Activated naive CD8-positive, alpha-beta T cell treated with anti-CD3 and anti-CD28 coated beads, Interleukin-2, amount 50 U/mL, for 24 hours (primary cell): ENCODE results near the gene KCNMB1.
A peak's percentile ranks its signal among the peaks of the same experiment; 100 is the strongest.

ENCODE experiments used
- ATAC-seq: fragments of 150-1000 bp; cut with Tn5 transposase; one replicate; pipeline ENCODE4 v1.10.0; 2021
- DNase-seq: peaks from one replicate; pipeline ENCODE4 v3.0.0; 2021
- H3K27ac Mint-ChIP-seq: one replicate; pipeline ENCODE4 v1.8.0; 2021; ENCODE audit warnings: mild to moderate bottlenecking, mixed read lengths
- H3K27me3 Mint-ChIP-seq: one replicate; pipeline ENCODE4 v1.8.0; 2021; ENCODE audit warnings: mixed read lengths
- H3K36me3 Mint-ChIP-seq: one replicate; pipeline ENCODE4 v1.8.0; 2021; ENCODE audit warnings: low read depth, mixed read lengths
- H3K4me1 Mint-ChIP-seq: one replicate; pipeline ENCODE4 v1.8.0; 2021; ENCODE audit warnings: mixed read lengths
- H3K4me3 Mint-ChIP-seq: one replicate; pipeline ENCODE4 v1.8.0; 2021; ENCODE audit warnings: mild to moderate bottlenecking, moderate library complexity, mixed read lengths
- H3K9me3 Mint-ChIP-seq: one replicate; pipeline ENCODE4 v1.8.0; 2021; ENCODE audit warnings: mixed read lengths

Gene KCNMB1

DNA sequence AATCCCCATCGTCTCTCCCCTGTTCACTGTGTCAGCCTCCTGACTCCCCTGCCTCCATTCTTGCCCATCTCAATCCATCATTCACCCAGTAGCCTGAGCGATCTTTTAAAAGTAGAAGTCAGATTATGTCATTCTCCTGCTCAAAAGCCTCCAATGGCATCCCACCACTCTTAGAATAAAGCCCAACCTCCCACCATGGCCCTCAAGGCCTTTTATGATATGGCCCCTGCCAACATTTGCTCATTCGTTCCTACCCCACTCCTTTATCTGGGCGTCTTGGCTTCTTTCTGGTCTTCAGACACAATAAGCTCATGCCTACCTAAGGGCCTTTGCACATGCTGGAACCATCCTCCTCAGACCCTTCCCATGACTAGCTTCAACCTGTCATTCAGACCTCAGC is 35.5 kb upstream of the KCNMB1 start:
- ATAC-seq = no peak
- H3K27me3 Mint-ChIP-seq = peaks cover 2% of the 10 kb centered on the region
- no peaks in the 10 kb centered on the region for H3K4me1 Mint-ChIP-seq
- no peaks in the 10 kb centered on the region for H3K9me3 Mint-ChIP-seq
- no peaks in the 10 kb centered on the region for H3K36me3 Mint-ChIP-seq
- no peak overlapping the region for H3K27ac Mint-ChIP-seq
- no peak overlapping the region for H3K4me3 Mint-ChIP-seq
- no peak for DNase-seq

DNA sequence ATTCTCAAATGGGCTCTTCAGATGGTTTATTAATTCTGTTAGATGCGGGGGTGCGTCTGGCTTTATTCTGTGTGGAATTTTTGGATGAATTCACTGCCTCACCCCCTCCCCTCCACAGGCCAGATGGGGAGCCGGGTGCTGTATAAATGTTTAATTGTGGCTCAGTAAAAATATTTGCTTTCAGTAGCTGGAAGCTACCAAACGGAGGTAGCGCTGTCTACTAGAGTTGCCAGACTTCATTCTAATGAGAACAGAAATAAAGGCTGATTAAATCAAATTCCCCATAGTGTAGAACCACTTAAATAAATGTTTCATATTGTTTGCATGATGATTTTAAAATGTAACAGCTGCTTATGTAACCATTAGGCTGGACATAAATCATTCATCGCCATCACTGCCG is 34.5 kb upstream of the KCNMB1 start:
- H3K4me3 Mint-ChIP-seq = no peak overlapping the region
- ATAC-seq = no peak
- no peaks in the 10 kb centered on the region for H3K27me3 Mint-ChIP-seq
- no peaks in the 10 kb centered on the region for H3K36me3 Mint-ChIP-seq
- no peaks in the 10 kb centered on the region for H3K4me1 Mint-ChIP-seq
- no peak for DNase-seq
- H3K9me3 Mint-ChIP-seq = no peaks in the 10 kb centered on the region
- no peak overlapping the region for H3K27ac Mint-ChIP-seq

DNA sequence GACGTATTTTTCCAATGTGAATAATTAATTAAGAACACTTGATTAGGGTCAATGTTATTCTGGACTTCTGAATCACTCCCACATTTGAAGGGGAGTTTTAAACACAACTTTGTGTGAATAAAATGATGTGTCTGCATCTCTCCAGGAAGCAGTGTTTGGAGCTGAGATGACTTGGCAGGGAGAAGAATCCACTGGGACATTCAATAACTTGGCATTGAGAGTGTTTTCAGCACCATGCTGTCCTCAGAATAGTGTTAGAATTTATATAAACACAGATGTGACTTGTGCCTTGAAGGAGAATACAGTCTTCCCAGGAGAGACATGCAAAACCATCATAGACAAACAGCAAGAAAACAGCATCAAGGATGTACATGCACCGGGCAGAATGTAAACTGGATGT is 32.7 kb upstream of the KCNMB1 start:
- peaks cover 7% of the 10 kb centered on the region for H3K4me1 Mint-ChIP-seq
- ATAC-seq (no peak), DNase-seq (no peak)
- no peak overlapping the region for H3K27ac Mint-ChIP-seq
- H3K36me3 Mint-ChIP-seq = no peaks in the 10 kb centered on the region
- H3K9me3 Mint-ChIP-seq = no peaks in the 10 kb centered on the region
- no peaks in the 10 kb centered on the region for H3K27me3 Mint-ChIP-seq
- no peak overlapping the region for H3K4me3 Mint-ChIP-seq

DNA sequence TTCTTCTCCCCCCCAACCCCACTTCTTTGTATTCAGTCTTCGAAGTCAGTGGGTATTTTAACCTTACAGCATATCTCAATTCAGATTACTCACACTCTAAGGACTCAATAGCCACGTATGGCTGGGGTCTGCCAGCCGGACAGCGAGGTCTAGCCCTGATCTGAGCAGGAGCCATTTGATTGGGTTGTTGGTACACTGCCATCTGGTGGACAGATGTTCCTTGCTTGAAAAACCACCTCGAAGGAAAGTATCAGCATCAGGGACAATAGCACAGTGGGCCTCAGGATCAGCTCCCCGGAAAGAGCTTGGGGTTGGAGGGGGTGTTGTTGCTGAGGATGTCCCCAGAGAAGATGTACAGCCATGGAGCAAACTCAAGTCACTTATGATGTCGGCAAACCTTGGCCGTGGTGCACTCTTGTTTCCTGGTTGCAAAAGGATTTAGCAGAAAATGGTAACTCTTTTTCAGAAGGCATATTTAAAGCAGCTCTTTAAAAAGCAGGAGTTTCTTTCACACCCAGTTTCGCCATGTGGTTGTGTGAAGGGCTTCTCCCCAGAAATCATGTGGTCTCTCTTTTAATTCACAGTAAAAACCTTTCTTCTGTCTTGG is 31.7 kb upstream of the KCNMB1 start:
- H3K27ac Mint-ChIP-seq = no peak overlapping the region
- peaks cover 13% of the 10 kb centered on the region for H3K4me1 Mint-ChIP-seq
- DNase-seq = peak; percentile 52
- H3K36me3 Mint-ChIP-seq = no peaks in the 10 kb centered on the region
- no peaks in the 10 kb centered on the region for H3K27me3 Mint-ChIP-seq
- H3K4me3 Mint-ChIP-seq = no peak overlapping the region
- ATAC-seq = peak; percentile 64
- no peaks in the 10 kb centered on the region for H3K9me3 Mint-ChIP-seq

DNA sequence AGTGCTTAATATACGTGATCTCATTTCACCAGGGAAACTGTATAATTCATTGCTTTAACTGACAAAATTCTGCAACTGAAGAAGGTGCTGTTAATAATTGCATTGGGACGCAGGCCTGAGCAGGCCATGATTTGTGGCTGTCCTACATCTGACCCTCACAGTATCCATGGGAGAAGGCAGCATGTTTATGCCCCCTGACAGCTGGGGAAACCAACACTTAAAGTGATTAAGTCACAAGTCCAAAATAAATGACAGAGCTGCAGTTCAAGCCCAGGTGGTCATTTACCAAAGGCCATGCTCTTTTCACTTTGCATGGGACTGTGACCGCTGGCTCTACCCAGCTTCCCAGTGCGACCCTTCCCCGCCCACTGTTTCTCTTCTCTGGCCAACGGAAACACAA is 30.5 kb upstream of the KCNMB1 start:
- no peak for ATAC-seq
- peaks cover 16% of the 10 kb centered on the region for H3K4me1 Mint-ChIP-seq

DNA sequence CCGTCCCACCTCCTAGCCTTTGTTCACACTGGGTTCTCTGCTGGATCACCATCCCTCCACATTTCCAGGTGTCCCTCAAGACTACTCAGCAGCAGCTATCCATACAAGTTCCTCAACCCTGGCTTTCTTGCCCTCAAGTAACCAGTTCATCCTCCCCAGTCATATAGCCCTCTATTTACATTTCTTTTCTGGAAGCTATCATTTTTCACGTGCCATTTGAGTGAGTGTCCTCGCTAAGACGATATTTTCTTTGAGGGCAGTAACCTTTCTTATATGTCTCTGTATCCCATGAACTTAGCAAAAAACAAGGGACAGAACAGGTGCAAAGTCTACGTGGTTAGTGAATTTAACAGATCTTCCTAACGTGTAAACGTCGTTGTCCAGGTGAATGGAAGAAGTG is 29.6 kb upstream of the KCNMB1 start:
- ATAC-seq (no peak), DNase-seq (no peak)
- Mint-ChIP-seq H3K9me3 (no peaks in the 10 kb centered on the region), H3K4me1 (peaks cover 16% of the 10 kb centered on the region), H3K27me3 (no peaks in the 10 kb centered on the region), H3K27ac (no peak overlapping the region), H3K36me3 (no peaks in the 10 kb centered on the region), H3K4me3 (no peak overlapping the region)

More for the DNA sequence above, 30.5 kb upstream of the KCNMB1 start:
- H3K27ac Mint-ChIP-seq = no peak overlapping the region
- no peaks in the 10 kb centered on the region for H3K9me3 Mint-ChIP-seq
- no peaks in the 10 kb centered on the region for H3K27me3 Mint-ChIP-seq
- no peak for DNase-seq
- no peaks in the 10 kb centered on the region for H3K36me3 Mint-ChIP-seq
- H3K4me3 Mint-ChIP-seq = no peak overlapping the region

DNA sequence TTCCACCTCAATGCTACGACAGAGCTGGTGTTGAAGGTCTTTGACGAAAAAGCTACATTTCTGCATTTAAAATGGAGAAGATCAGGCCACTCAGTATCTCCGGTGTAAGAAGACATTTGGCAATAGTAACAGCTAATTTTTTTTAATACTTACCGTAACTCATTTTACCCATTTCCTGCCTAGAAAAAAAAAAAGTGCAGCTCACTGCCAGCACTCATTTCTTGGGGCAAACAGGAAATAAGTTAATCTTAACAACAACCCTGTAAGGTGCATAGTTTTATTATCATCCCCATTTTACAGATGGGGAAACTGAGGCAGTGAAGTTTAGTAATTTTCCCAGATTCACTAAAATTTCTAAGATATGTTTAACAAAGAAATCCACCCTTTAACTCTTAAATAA is 27.4 kb upstream of the KCNMB1 start:
- H3K4me1 Mint-ChIP-seq = peaks cover 16% of the 10 kb centered on the region
- ATAC-seq (no peak), DNase-seq (no peak)
- H3K27ac Mint-ChIP-seq = no peak overlapping the region
- H3K9me3 Mint-ChIP-seq = no peaks in the 10 kb centered on the region
- no peaks in the 10 kb centered on the region for H3K36me3 Mint-ChIP-seq
- no peaks in the 10 kb centered on the region for H3K27me3 Mint-ChIP-seq
- H3K4me3 Mint-ChIP-seq = no peak overlapping the region

DNA sequence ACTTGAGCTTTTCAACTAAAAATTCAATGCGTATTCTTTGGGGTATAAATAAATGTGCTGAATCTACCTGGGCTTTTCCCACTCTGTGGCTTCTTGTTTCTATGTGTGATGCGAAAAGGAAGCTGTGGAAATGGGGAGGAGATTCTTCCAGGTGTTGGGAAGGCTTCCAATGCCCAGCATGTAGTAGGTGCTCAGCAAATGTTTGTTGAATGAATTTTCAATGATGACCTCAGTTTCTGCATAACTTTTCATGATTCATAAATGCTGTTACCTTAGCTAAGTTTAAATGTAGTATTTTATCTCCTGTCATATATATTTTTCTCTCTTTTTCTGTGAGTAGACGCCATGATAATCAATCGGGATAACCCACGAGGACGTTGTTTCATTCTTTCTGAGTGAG is 25.6 kb upstream of the KCNMB1 start:
- no peak overlapping the region for H3K27ac Mint-ChIP-seq
- no peak for ATAC-seq
- no peak overlapping the region for H3K4me3 Mint-ChIP-seq
- DNase-seq = no peak
- H3K36me3 Mint-ChIP-seq = no peaks in the 10 kb centered on the region
- H3K27me3 Mint-ChIP-seq = no peaks in the 10 kb centered on the region
- H3K9me3 Mint-ChIP-seq = no peaks in the 10 kb centered on the region
- peaks cover 16% of the 10 kb centered on the region for H3K4me1 Mint-ChIP-seq

DNA sequence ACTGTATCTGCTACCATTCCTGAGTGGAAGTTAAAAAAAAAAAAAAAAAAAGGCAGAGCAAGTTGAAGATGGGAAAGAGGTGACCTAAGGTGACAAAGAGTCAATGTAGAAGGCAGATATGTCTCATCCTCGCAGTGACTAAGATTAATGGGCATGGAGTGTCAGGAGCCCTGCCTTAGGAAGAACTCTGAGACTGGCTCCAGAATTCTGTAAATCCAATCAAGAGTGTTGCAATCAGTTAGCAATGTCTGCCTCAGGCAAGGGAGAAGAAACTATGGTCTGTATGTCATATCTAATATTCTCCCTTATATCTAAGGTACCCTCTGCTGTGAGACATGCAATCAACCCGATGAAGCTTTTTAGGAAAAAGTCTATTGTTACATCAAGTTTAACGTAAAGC is 24.7 kb upstream of the KCNMB1 start:
- H3K27ac Mint-ChIP-seq = no peak overlapping the region
- H3K36me3 Mint-ChIP-seq = no peaks in the 10 kb centered on the region
- DNase-seq = no peak
- H3K27me3 Mint-ChIP-seq = no peaks in the 10 kb centered on the region
- H3K4me1 Mint-ChIP-seq = peaks cover 16% of the 10 kb centered on the region
- no peaks in the 10 kb centered on the region for H3K9me3 Mint-ChIP-seq
- ATAC-seq = no peak
- H3K4me3 Mint-ChIP-seq = no peak overlapping the region

DNA sequence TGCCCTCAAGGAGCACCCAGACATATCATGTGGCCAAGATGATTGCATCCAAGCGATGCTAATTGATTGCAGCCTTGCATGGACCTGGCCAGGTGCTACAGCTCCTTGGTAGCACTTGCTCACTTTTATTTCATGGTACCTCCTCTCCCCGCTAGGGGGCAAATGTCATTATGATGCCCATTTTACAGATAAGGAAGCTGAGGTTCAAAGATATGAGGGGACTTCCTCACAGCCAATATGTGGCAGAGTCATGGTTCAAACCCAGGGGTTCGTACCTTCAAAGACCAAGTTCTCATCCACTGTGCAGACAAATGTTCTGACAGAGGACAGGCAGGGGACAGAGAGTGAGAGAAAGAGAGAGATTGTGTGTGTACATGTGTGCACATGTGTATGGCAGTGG is 21.9 kb upstream of the KCNMB1 start:
- DNase-seq (no peak), ATAC-seq (no peak)
- peaks cover 4% of the 10 kb centered on the region for H3K4me1 Mint-ChIP-seq
- no peaks in the 10 kb centered on the region for H3K27me3 Mint-ChIP-seq
- no peaks in the 10 kb centered on the region for H3K36me3 Mint-ChIP-seq
- H3K4me3 Mint-ChIP-seq = no peak overlapping the region
- no peaks in the 10 kb centered on the region for H3K9me3 Mint-ChIP-seq
- no peak overlapping the region for H3K27ac Mint-ChIP-seq

DNA sequence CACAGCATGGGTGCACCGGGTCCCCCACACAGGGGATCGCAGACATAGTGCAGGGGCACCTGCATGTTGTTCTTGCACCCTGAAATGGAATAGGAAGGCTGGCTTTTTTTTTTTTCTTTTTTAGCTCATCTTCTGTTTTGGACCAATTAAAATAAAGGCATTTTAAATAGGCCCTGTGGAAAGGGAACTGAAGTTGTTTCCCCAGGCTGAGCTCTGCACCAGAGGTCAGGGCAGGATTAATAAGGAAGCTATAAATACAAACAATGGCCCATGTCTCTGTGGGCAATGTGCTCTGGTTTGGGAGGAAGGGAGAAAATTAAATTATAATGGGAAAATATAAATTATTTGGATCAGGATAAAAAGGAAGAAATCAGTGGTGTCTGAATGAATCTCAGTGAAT is 21.2 kb upstream of the KCNMB1 start:
- DNase-seq = no peak
- H3K4me3 Mint-ChIP-seq = no peak overlapping the region
- H3K9me3 Mint-ChIP-seq = no peaks in the 10 kb centered on the region
- no peaks in the 10 kb centered on the region for H3K36me3 Mint-ChIP-seq
- H3K4me1 Mint-ChIP-seq = no peaks in the 10 kb centered on the region
- no peak overlapping the region for H3K27ac Mint-ChIP-seq
- H3K27me3 Mint-ChIP-seq = no peaks in the 10 kb centered on the region
- no peak for ATAC-seq

DNA sequence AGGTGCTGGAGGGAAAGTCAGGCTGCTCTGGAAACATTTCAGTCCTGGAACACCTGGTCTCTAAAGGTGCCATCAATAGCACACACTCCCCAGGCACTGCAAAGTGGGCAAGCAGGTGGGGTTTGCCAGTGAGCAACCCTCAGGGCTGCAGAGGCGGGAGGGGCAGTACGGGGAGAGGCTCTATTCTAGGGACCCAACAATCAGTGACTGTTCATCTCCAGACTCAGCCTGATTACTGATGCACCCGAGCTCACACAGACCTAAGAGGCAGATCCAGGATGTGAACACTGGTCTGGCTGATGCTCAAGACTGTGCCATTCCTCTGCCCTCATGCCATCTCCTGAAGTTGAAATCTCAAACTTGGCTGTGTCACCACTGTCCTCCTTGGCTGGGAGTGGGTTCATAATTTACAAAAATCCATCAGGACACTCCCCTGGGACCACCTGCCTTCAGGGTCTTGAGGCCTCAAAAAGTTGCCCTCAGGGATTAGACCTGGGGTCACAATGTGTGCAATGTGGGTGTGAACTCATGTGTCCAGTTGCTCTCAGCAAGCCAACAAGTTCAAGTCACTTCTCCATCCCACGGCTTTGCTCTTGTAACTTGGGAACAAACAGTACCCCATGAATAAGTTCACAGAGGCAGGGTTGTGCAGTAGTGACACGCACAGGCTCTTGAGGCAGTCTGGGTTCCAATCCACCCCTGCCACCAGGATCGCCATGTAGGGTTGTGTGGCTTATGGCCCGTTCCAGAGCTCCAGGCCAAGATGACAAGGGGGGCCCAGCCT is 19.9 kb upstream of the KCNMB1 start:
- H3K4me3 Mint-ChIP-seq = no peak overlapping the region
- DNase-seq (no peak), ATAC-seq (peak; percentile 10)
- H3K4me1 Mint-ChIP-seq = no peaks in the 10 kb centered on the region
- no peak overlapping the region for H3K27ac Mint-ChIP-seq
- no peaks in the 10 kb centered on the region for H3K27me3 Mint-ChIP-seq
- no peaks in the 10 kb centered on the region for H3K36me3 Mint-ChIP-seq
- H3K9me3 Mint-ChIP-seq = no peaks in the 10 kb centered on the region

DNA sequence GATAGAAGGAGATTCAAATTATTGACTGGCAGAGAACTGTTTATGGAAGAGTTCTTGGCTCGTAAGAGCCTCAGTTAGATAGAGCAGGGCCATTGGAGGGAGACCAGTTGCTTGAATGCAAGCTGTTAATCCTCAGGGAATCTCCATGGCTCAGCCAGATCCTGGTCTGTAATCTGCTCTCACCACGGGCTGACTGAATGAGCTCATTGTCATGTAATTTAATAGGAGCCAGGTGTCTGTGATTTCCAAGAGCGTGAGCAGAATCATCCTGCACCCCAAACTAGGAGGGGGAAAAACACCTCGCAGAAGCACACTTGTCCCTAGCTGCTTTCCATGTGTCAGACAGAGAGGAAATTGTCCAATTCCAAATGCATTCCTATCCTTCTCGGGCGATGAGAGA is 19.1 kb upstream of the KCNMB1 start:
- Mint-ChIP-seq H3K36me3 (no peaks in the 10 kb centered on the region), H3K27me3 (no peaks in the 10 kb centered on the region), H3K4me3 (no peak overlapping the region), H3K4me1 (no peaks in the 10 kb centered on the region), H3K27ac (no peak overlapping the region), H3K9me3 (no peaks in the 10 kb centered on the region)
- DNase-seq (no peak), ATAC-seq (no peak)

DNA sequence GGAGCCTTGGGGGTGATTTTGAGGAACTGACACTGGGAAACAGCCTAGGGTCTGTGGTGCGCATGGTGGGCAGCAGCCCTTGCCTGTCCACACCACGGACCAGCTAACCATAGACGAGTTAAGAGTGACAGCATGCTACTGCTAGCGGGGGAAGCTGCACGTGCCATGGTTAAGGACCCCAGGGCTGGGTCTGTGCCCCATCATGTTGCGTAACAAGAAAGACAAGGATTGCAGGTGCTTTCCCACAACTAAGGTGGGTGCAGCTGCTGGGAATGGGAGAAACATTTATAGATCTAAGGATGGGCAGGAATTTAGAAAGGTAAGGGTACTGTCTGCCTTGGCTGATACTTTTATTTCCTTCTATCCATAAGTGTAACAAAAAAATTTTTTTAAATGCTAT is 17.9 kb upstream of the KCNMB1 start:
- Mint-ChIP-seq H3K27ac (no peak overlapping the region), H3K4me3 (no peak overlapping the region), H3K4me1 (no peaks in the 10 kb centered on the region), H3K27me3 (no peaks in the 10 kb centered on the region), H3K36me3 (no peaks in the 10 kb centered on the region), H3K9me3 (no peaks in the 10 kb centered on the region)
- no peak for DNase-seq
- no peak for ATAC-seq

DNA sequence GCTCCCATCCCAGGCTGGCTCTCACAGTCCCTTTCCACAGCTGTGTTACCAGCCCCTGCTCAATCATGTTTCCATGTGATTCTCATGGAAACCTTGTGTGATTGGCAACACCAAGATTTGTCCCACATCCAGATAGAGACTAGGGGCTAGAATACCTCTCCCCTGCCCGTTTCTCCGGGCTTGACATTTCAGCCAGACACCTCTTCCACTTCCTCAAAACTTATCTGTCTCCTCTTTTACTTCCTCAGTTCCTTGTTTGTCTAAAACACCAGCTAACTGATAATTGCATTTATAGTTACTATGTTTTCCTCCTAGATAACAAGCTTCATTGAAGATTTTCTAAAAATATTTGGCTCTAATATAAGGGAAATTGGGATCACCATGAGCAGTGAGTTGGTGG is 16.6 kb upstream of the KCNMB1 start:
- Mint-ChIP-seq H3K36me3 (no peaks in the 10 kb centered on the region), H3K9me3 (no peaks in the 10 kb centered on the region), H3K27me3 (no peaks in the 10 kb centered on the region), H3K4me1 (no peaks in the 10 kb centered on the region), H3K27ac (no peak overlapping the region), H3K4me3 (no peak overlapping the region)
- DNase-seq = no peak
- no peak for ATAC-seq

DNA sequence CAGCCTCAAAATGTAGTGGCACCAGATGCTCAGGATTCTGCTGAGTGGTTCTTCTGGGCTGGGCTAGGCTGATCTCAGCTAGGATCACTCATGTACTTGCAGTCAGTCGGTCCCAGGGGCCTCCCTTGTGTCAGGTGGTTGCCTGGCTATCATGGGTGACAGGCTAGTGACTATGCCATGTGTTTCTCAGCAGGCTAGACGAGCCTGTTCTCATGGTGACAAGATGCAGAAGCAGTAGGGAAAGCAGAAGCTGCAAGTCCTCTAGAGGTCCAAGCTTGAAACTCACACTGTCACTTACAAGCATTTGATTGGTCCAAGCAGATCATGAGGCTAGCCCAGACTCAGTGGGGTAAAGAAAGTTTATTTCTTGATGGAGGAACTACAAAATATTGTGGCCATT is 15.2 kb upstream of the KCNMB1 start:
- Mint-ChIP-seq H3K9me3 (no peaks in the 10 kb centered on the region), H3K4me1 (no peaks in the 10 kb centered on the region), H3K4me3 (no peak overlapping the region), H3K36me3 (no peaks in the 10 kb centered on the region), H3K27ac (no peak overlapping the region), H3K27me3 (no peaks in the 10 kb centered on the region)
- ATAC-seq = no peak
- DNase-seq = no peak
